ENCODE data around the gene SPOCK2. TPM values are rescaled to one million over a fixed set of nuclear protein-coding genes. Genes with fewer than 3 reads are reported as not detected.
A peak's percentile ranks its signal among the peaks of the same experiment; 100 is the strongest.

SPOCK2 gene
- total RNA-seq, 1 donor from 2014 or later: 3.2 TPM

- Histone ChIP-seq H3K4me2 (no peak overlapping the region), H3K79me2 (ENCODE audit: low read depth) (no peaks in the 10 kb centered on the region), H3K9me3 (ENCODE audit: low read depth) (no peaks in the 10 kb centered on the region), H3K27me3 (no peaks in the 10 kb centered on the region), H4K20me1 (ENCODE audit: low read depth) (no peaks in the 10 kb centered on the region), H3F3A (ENCODE audit: low read depth) (no peaks in the 10 kb centered on the region), H3K27ac (no peak overlapping the region), H2AFZ (replicated peaks) (no peak overlapping the region), H3K4me1 (peaks cover 5% of the 10 kb centered on the region), H3K4me3 (no peak overlapping the region), H3K36me3 (no peaks in the 10 kb centered on the region), H3K9ac (no peak overlapping the region)
- Mint-ChIP-seq H3K36me3 (no peaks in the 10 kb centered on the region), H3K4me1 (peaks cover 65% of the 10 kb centered on the region), H3K27ac (peak overlapping the region; percentile 81), H3K9me3 (no peaks in the 10 kb centered on the region), H3K27me3 (ENCODE audit: insufficient read depth, low read depth) (peaks cover 6% of the 10 kb centered on the region), H3K4me3 (no peak overlapping the region)
- DNase-seq (ENCODE audit: low spot score): no peak
- TF ChIP-seq EZH2 (IDR thresholded peaks at IDR 0.05) (no peak), CTCF (IDR thresholded peaks at IDR 0.05) (no peak), EZH2phosphoT487 (IDR thresholded peaks at IDR 0.05) (no peak)
Observed at GRCh38 chr10:72062382-72062781, 26.0 kb downstream of the SPOCK2 start.

DNA sequence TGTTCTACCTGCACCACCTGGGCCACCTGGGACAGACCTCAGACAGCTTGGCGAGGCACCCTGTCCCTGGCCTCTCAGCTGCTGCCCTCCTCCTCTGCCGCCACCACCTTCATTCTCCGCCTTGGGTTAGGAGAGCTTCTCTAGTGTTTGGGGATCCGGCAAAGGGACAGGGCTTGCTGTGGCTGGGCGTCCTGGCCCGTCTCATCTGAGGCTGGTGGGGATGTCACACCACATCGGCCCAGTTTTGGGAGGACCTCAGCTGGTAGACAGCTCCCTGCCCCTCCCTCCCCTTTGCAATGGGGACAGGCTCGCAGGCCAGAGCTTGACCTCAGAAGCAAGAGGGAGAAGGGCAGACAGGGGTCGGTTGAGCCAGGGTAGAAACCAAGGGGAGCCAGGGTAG lies 26.4 kb downstream of the SPOCK2 start:
- H3K27me3 Mint-ChIP-seq (ENCODE audit: insufficient read depth, low read depth): peaks cover 8% of the 10 kb centered on the region
- TF ChIP-seq EZH2 (IDR thresholded peaks at IDR 0.05) (no peak), EZH2phosphoT487 (IDR thresholded peaks at IDR 0.05) (no peak), CTCF (IDR thresholded peaks at IDR 0.05) (no peak)
- H3K27ac Mint-ChIP-seq: peak overlapping the region; percentile 89

GRCh38 chr10:72061491-72061890 lies 26.9 kb downstream of the SPOCK2 start:
- no peaks in the 10 kb centered on the region for H3F3A ChIP-seq (ENCODE audit: low read depth)
- H3K27ac ChIP-seq: no peak overlapping the region
- H3K4me3 ChIP-seq: no peak overlapping the region
- TF ChIP-seq CTCF (IDR thresholded peaks at IDR 0.05) (peak; percentile 54), EZH2 (IDR thresholded peaks at IDR 0.05) (no peak)
- H2AFZ ChIP-seq (replicated peaks): peak overlapping the region; percentile 45
- no peaks in the 10 kb centered on the region for H3K9me3 Mint-ChIP-seq
- no peaks in the 10 kb centered on the region for H4K20me1 ChIP-seq (ENCODE audit: low read depth)
- no peaks in the 10 kb centered on the region for H3K79me2 ChIP-seq (ENCODE audit: low read depth)
- peaks cover 7% of the 10 kb centered on the region for H3K4me1 ChIP-seq
- peaks cover 8% of the 10 kb centered on the region for H3K27me3 Mint-ChIP-seq (ENCODE audit: insufficient read depth, low read depth)
- no peaks in the 10 kb centered on the region for H3K36me3 ChIP-seq
- no peaks in the 10 kb centered on the region for H3K36me3 Mint-ChIP-seq
- no peak overlapping the region for H3K4me2 ChIP-seq
- no peaks in the 10 kb centered on the region for H3K9me3 ChIP-seq (ENCODE audit: low read depth)
- no peak overlapping the region for H3K4me3 Mint-ChIP-seq
- H3K4me1 Mint-ChIP-seq: peaks cover 61% of the 10 kb centered on the region
- H3K27me3 ChIP-seq: no peaks in the 10 kb centered on the region
- H3K27ac Mint-ChIP-seq: no peak overlapping the region
- H3K9ac ChIP-seq: no peak overlapping the region
- peak; percentile 59 for DNase-seq (ENCODE audit: low spot score)

More for the DNA sequence above, 26.4 kb downstream of the SPOCK2 start:
- Histone ChIP-seq H3K4me1 (peaks cover 7% of the 10 kb centered on the region), H2AFZ (replicated peaks) (no peak overlapping the region), H4K20me1 (ENCODE audit: low read depth) (no peaks in the 10 kb centered on the region), H3K4me2 (no peak overlapping the region), H3K79me2 (ENCODE audit: low read depth) (no peaks in the 10 kb centered on the region), H3K9ac (no peak overlapping the region), H3K4me3 (no peak overlapping the region), H3F3A (ENCODE audit: low read depth) (no peaks in the 10 kb centered on the region), H3K36me3 (no peaks in the 10 kb centered on the region), H3K27me3 (no peaks in the 10 kb centered on the region), H3K9me3 (ENCODE audit: low read depth) (no peaks in the 10 kb centered on the region), H3K27ac (no peak overlapping the region)
- no peak for DNase-seq (ENCODE audit: low spot score)
- Mint-ChIP-seq H3K4me1 (peaks cover 62% of the 10 kb centered on the region), H3K36me3 (no peaks in the 10 kb centered on the region), H3K4me3 (no peak overlapping the region), H3K9me3 (no peaks in the 10 kb centered on the region)

Measured in neural progenitor cell (in vitro differentiated cells).